Astrocyte (in vitro differentiated cells and primary cell): ENCODE measurements around the gene MMP23B.

Experiments used
- CTCF ChIP-seq: IDR thresholded peaks from 2 replicates; pipeline ENCODE4 v1.5.1; 2011; ENCODE audit warnings: low read depth, mild to moderate bottlenecking, inconsistent platforms, low read length, moderate library complexity; ENCODE audit not compliant: insufficient read depth
- EZH2 ChIP-seq: IDR thresholded peaks from 2 replicates; pipeline ENCODE4 v1.6.1; 2012; ENCODE audit warnings: mild to moderate bottlenecking, low read length, inconsistent platforms; ENCODE audit not compliant: insufficient read depth

DNA sequence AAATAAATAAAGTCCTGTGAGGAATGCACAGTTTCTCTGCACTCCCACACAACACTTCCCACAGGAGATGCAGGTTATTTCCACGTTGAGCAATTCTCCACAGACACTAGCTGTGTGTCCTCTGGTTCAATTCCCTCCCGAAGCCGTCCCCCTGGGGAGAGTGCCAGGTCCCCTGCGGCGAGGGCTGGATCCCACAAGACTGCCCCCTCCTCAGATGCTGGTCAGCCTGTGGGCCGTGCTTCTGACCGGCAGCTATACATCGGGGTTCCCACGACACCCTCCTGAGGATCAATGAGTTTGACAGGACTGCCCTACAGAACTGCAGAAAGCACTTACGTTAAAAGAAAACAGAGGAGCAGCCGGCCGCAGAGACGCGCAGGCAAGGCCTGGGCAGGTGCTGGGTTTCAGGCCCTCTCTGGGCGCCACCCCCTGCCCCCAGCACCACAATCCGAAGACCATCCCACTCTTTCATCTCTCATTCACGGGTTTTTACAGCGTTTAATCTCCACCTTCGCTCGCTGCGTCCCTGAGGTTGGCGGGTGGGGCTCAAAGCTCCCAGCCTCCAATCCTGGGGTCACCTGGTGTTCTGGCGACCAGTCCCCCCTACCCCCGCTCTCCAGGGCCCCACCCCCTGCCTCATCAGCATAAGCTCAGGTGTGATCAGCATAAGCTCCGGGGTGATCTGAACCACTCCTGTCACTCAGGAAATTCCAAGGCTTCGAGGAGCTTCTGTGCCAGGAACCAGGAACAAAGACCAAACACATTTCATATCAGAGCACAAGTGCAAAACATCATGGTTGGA lies 51.3 kb downstream of the MMP23B start:
- no peak for TF ChIP-seq CTCF
- no peak for TF ChIP-seq EZH2
